Keratinocyte (primary cell): ENCODE measurements around the gene CXCL8. TPM values are rescaled to one million over a fixed set of nuclear protein-coding genes. Genes with fewer than 3 reads are reported as not detected.

Experiments
- DNase-seq: peaks from one replicate; pipeline ENCODE4 v3.0.0-alpha.2; 2011; ENCODE audit warnings: low read depth, missing footprints, low spot score
- FAIRE-seq: peaks from 2 replicates; lab custom pipeline; 2011; peaks lifted over from hg19 to GRCh38; lab: Jason Lieb, UNC
- H2AFZ ChIP-seq: 2 replicates; pipeline ENCODE4 v1.6.0; 2012; ENCODE audit warnings: low read length, control low read depth, inconsistent platforms; ENCODE audit not compliant: control insufficient read depth
- H3K27ac ChIP-seq: 2 replicates; pipeline ENCODE4 v1.5.1; 2011; ENCODE audit warnings: low read length; ENCODE audit not compliant: control insufficient read depth, insufficient read depth
- H3K27me3 ChIP-seq: 3 replicates; pipeline ENCODE4 v1.6.0; 2011; ENCODE audit warnings: low read length; ENCODE audit not compliant: control insufficient read depth, insufficient read depth; ENCODE audit errors: extremely low read depth
- H3K36me3 ChIP-seq, 2 experiments: 2 replicates in 1 of 2; 3 replicates in 1 of 2; pipeline ENCODE4 v1.5.1; 2011; ENCODE audit warnings: low read length in 2 of 2, mild to moderate bottlenecking in 1 of 2; ENCODE audit not compliant: control insufficient read depth in 2 of 2, insufficient read depth in 2 of 2; ENCODE audit errors: extremely low read depth in 1 of 2
- H3K4me1 ChIP-seq: 3 replicates; pipeline ENCODE4 v1.5.1; 2011; ENCODE audit warnings: low read length; ENCODE audit not compliant: control insufficient read depth, insufficient read depth; ENCODE audit errors: extremely low read depth
- H3K4me2 ChIP-seq: 3 replicates; pipeline ENCODE4 v1.6.0; 2011; ENCODE audit warnings: low read depth, low read length; ENCODE audit not compliant: control insufficient read depth, insufficient read depth; ENCODE audit errors: extremely low read depth
- H3K4me3 ChIP-seq, 3 experiments: fragments of 200-600 bp in 1 of 3; sonication (generic) in 1 of 3; 2 replicates in 2 of 3; 3 replicates in 1 of 3; pipeline ENCODE4 v1.5.1; 2011 to 2016; ENCODE audit warnings: low read length in 3 of 3, mild to moderate bottlenecking in 3 of 3, control low read depth in 2 of 3, inconsistent platforms in 1 of 3, low read depth in 1 of 3, mixed read lengths in 1 of 3, mixed run types in 1 of 3, moderate library complexity in 1 of 3; ENCODE audit not compliant: control insufficient read depth in 2 of 3, insufficient read depth in 2 of 3; ENCODE audit errors: extremely low read depth in 1 of 3
- H3K79me2 ChIP-seq: 2 replicates; pipeline ENCODE4 v1.6.0; 2012; ENCODE audit warnings: low read length; ENCODE audit not compliant: control insufficient read depth, insufficient read depth
- H3K9ac ChIP-seq: 3 replicates; pipeline ENCODE4 v1.6.0; 2011; ENCODE audit warnings: low read length; ENCODE audit not compliant: control insufficient read depth, insufficient read depth; ENCODE audit errors: extremely low read depth
- H3K9me1 ChIP-seq: 3 replicates; pipeline ENCODE4 v1.6.0; 2011; ENCODE audit warnings: low read length; ENCODE audit not compliant: control insufficient read depth, insufficient read depth; ENCODE audit errors: extremely low read depth
- H3K9me3 ChIP-seq: 2 replicates; pipeline ENCODE4 v1.5.1; 2012; ENCODE audit warnings: low read depth, low read length; ENCODE audit not compliant: control insufficient read depth
- H4K20me1 ChIP-seq: 3 replicates; pipeline ENCODE4 v1.6.0; 2011; ENCODE audit warnings: low read length; ENCODE audit not compliant: control insufficient read depth, insufficient read depth; ENCODE audit errors: extremely low read depth
- EZH2 ChIP-seq: IDR thresholded peaks from one replicate; pipeline ENCODE4 v1.6.1; 2012; ENCODE audit warnings: inconsistent platforms, mild to moderate bottlenecking, low read length, moderate library complexity
- dilution Hi-C: fragments of 300-500 bp; cut with MboI; formaldehyde crosslinking; loops from one replicate; pipeline ENCODE4 v1.7.0; 2020; ENCODE audit warnings: low sequenced_read_pairs; ENCODE audit not compliant: extremely low pct_ligation_motif_present
- polyA plus RNA-seq, 5 experiments: library from polyadenylated mRNA; depleted of rRNA in 3 of 5; stranded (reverse) in 3 of 5; stranded (forward) in 1 of 5; unstranded in 1 of 5; fragments of >200 nt; gene quantifications; 1 replicate in 1 of 5; 2 replicates in 3 of 5; 3 replicates in 1 of 5; pipeline versions ENCODE4 v1.2.1 to v1.2.3, GENCODE V29; 2011 to 2012; ENCODE audit warnings: missing spikeins in 2 of 5, low read depth in 1 of 5, low replicate concordance in 1 of 5
- TF ChIP-seq, protein P1 (sequence below), 3 experiments: IDR thresholded peaks in 1 of 3; conservative IDR thresholded peaks in 1 of 3; optimal IDR thresholded peaks in 1 of 3; 2 replicates in 2 of 3; 3 replicates in 1 of 3; pipeline versions ENCODE3 to v1.5.1; 2011; ENCODE audit warnings: low read length in 3 of 3, mild to moderate bottlenecking in 3 of 3, moderate library complexity in 2 of 3, control low read depth in 1 of 3, inconsistent platforms in 1 of 3; ENCODE audit not compliant: insufficient read depth in 2 of 3; ENCODE audit errors: extremely low read depth in 1 of 3

The CXCL8 gene
- polyA plus RNA-seq, 1 donor (not counting 4 experiments of a cell fraction or from before 2014, with no cell fraction given), result 65.4 TPM

DNA sequence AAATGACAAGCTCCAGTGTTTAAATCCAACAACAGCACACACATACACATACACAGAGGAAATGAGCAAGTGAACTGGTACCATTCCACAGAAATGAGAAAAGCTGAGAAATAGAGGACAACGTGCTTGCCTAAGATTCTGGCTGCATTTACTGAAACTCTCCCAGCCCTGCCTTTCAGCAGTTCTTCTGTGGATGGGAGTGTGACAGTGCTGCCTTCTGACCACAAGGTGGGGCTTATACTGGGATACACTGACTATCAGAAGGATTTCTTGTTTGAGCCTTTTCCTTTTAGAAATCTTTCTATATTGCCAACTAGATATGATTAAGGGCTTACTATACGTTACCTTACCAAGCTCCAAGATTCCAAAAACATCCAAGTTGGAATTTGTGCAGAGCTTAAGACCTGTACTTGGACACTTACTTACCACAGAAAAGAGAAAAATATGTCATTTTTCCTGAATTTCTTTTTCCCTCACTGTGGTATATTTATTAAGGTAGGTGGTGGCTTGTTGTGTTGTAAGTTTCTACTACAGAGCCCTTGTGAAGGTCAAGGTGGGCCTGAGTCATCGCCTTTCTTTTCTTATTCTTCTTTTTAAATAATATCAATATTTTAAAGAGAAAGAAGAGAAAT, 10.7 kb upstream of the CXCL8 start:
- Histone ChIP-seq H3K9me1 (no peaks in the 10 kb centered on the region), H3K4me1 (peaks cover 28% of the 10 kb centered on the region), H3K4me3 (no peak overlapping the region), H3K4me2 (no peak overlapping the region), H3K36me3 (no peaks in the 10 kb centered on the region), H3K27ac (no peak overlapping the region), H3K9me3 (no peaks in the 10 kb centered on the region), H3K9ac (no peak overlapping the region), H4K20me1 (no peaks in the 10 kb centered on the region), H3K79me2 (no peaks in the 10 kb centered on the region), H2AFZ (peak overlapping the region; percentile 59), H3K27me3 (no peaks in the 10 kb centered on the region)
- TF ChIP-seq, protein P1, sequence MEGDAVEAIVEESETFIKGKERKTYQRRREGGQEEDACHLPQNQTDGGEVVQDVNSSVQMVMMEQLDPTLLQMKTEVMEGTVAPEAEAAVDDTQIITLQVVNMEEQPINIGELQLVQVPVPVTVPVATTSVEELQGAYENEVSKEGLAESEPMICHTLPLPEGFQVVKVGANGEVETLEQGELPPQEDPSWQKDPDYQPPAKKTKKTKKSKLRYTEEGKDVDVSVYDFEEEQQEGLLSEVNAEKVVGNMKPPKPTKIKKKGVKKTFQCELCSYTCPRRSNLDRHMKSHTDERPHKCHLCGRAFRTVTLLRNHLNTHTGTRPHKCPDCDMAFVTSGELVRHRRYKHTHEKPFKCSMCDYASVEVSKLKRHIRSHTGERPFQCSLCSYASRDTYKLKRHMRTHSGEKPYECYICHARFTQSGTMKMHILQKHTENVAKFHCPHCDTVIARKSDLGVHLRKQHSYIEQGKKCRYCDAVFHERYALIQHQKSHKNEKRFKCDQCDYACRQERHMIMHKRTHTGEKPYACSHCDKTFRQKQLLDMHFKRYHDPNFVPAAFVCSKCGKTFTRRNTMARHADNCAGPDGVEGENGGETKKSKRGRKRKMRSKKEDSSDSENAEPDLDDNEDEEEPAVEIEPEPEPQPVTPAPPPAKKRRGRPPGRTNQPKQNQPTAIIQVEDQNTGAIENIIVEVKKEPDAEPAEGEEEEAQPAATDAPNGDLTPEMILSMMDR (optimal IDR thresholded peaks at IDR 0.05 in 1 of 3, IDR thresholded peaks at IDR 0.05 in 1 of 3, conservative IDR thresholded peaks at IDR 0.05 in 1 of 3; ENCODE audit: extremely low read depth in 1 of 3, insufficient read depth in 2 of 3, low read length in 3 of 3), result peak; percentile 84 to 92 (median 89)
- TF ChIP-seq EZH2, result no peak
- FAIRE-seq, result peak; percentile 82
- DNase-seq, result no peak
- dilution Hi-C loops, result no loop called here

DNA sequence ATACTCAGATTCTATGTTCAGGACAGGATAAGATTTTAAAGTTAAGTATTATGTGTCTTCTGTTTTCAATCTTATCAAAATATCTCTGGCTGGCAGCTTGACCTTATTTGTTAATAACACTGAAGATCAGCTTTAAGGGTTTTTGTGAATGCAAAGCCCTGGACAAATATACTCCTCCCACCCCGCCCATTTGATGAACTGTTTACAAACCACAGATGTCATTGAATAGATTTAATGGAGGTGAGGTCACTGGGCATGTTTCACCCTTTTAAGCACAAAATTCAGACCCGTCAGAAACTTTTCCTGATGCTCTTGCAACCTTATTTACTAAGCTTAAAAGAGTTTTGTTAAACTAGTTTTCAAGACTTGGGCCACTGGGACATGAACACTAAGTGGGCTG, 10.1 kb upstream of the CXCL8 start:
- Histone ChIP-seq H3K4me1 (peaks cover 31% of the 10 kb centered on the region), H3K79me2 (no peaks in the 10 kb centered on the region), H4K20me1 (no peaks in the 10 kb centered on the region), H3K9ac (no peak overlapping the region), H2AFZ (no peak overlapping the region), H3K4me3 (no peak overlapping the region), H3K27ac (no peak overlapping the region), H3K9me3 (no peaks in the 10 kb centered on the region), H3K4me2 (no peak overlapping the region), H3K36me3 (no peaks in the 10 kb centered on the region), H3K27me3 (no peaks in the 10 kb centered on the region), H3K9me1 (no peaks in the 10 kb centered on the region)
- dilution Hi-C loops, result no loop called here
- FAIRE-seq (no peak), DNase-seq (no peak)
- TF ChIP-seq, protein P1 (optimal IDR thresholded peaks at IDR 0.05 in 1 of 3, IDR thresholded peaks at IDR 0.05 in 1 of 3, conservative IDR thresholded peaks at IDR 0.05 in 1 of 3; ENCODE audit: extremely low read depth in 1 of 3, insufficient read depth in 2 of 3, low read length in 3 of 3), result no peak
- TF ChIP-seq EZH2, result no peak
